Measurements from ENCODE around the gene MAP1S.

GRCh38 chr19:17680230-17680722, 39.0 kb upstream of the MAP1S start:
- TF ChIP-seq GATA2 (IDR thresholded peaks at IDR 0.05; ENCODE audit: low read depth, low read length): no peak
- TF ChIP-seq GATA3 (IDR thresholded peaks at IDR 0.05; ENCODE audit: low read depth, low read length): no peak
